ENCODE measurements around the gene OPCML. TPM values are rescaled to one million over a fixed set of nuclear protein-coding genes. Genes with fewer than 3 reads are reported as not detected.

OPCML gene
- total RNA-seq, 1 experiment from 2014 or later: 0.13 TPM

DNA sequence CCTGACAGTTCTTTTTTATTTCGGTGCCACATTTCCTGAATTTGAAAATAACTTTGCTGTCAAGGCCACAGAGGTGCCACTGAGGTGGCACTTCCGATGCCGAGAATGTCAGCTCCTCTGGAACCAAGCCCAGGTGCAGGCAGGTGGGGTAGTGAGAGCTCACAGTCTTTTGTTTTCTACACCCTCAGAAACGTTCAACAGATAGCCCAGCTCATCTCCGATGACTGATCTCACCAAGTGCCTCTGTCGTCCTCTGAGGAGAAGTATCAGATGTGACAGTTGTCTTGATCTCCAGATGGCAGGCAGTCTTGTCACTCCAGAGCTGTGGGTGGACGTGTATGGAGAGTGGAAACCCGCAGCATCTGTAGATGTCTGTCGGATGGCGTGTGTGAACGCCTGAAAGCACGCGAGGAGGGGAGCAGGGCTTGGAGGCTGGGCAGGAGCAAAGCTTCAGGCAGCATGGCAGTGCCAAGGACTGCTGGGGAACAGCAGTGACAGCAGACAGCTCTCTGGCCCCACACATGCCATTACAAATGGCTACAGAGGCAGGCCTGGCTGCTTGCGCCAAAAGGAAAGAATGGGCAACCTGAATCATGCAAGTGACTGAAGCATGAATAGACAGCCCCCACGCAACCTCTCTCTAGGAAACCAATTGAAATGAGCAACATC, 877.0 kb downstream of the OPCML start:
- intact Hi-C loops (cut with micrococcal nuclease; ENCODE audit: unreplicated experiment): no loop called here
- BruUV-seq (replicated peaks): no TSS peak

DNA sequence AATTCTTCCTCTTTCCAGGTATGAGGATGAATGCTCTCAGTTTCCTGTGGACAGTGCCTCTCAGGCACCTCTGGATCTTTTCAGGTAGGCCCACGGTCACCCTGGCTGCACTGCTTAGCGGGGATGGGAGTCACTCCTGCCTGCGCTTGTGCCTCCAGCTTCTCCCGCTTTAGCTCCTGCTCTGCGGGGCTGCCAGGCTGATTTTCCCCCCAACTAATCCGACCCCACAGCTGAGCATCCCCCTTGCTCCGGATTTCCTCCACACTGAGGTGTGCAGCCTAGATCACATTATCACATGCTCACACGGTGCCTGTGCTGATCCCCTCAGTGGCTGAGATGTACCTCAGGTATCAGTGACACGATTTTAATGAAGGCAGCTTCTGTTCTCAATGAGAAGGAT, 879.1 kb downstream of the OPCML start:
- Histone ChIP-seq H3K4me3 (ENCODE audit: low read depth, low read length, poor library complexity, severe bottlenecking) (no peak overlapping the region), H3K9me3 (ENCODE audit: low read depth, low read length, poor library complexity, severe bottlenecking) (peaks cover 4% of the 10 kb centered on the region), H3K36me3 (ENCODE audit: insufficient read depth, low read length, poor library complexity, severe bottlenecking) (no peaks in the 10 kb centered on the region), H3K27ac (ENCODE audit: low read depth, low read length, poor library complexity, severe bottlenecking) (no peak overlapping the region), H3K4me1 (ENCODE audit: insufficient read depth, low read length, poor library complexity, severe bottlenecking) (no peaks in the 10 kb centered on the region), H3K27me3 (replicated peaks; ENCODE audit: insufficient read depth, low read depth, low read length, poor library complexity) (peaks cover 14% of the 10 kb centered on the region)
- ChIA-PET CTCF (no interaction called here), POLR2A (ENCODE audit: low non-redundant PET) (no interaction called here)
- intact Hi-C loops (cut with micrococcal nuclease; ENCODE audit: unreplicated experiment): no loop called here
- TF ChIP-seq, protein P1, sequence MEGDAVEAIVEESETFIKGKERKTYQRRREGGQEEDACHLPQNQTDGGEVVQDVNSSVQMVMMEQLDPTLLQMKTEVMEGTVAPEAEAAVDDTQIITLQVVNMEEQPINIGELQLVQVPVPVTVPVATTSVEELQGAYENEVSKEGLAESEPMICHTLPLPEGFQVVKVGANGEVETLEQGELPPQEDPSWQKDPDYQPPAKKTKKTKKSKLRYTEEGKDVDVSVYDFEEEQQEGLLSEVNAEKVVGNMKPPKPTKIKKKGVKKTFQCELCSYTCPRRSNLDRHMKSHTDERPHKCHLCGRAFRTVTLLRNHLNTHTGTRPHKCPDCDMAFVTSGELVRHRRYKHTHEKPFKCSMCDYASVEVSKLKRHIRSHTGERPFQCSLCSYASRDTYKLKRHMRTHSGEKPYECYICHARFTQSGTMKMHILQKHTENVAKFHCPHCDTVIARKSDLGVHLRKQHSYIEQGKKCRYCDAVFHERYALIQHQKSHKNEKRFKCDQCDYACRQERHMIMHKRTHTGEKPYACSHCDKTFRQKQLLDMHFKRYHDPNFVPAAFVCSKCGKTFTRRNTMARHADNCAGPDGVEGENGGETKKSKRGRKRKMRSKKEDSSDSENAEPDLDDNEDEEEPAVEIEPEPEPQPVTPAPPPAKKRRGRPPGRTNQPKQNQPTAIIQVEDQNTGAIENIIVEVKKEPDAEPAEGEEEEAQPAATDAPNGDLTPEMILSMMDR (conservative IDR thresholded peaks at IDR 0.05; ENCODE audit: low read depth, low read length): no peak
- no peak for TF ChIP-seq EZH2 (IDR thresholded peaks at IDR 0.05; ENCODE audit: borderline replicate concordance, low read depth, low read length, poor library complexity, severe bottlenecking)
- DNase-seq (ENCODE audit: low spot score): no peak
- BruUV-seq (replicated peaks): no TSS peak

More for the DNA sequence above, 877.0 kb downstream of the OPCML start:
- CTCF ChIA-PET: no interaction called here
- Histone ChIP-seq H3K9me3 (ENCODE audit: low read depth, low read length, poor library complexity, severe bottlenecking) (peaks cover 12% of the 10 kb centered on the region), H3K27ac (ENCODE audit: low read depth, low read length, poor library complexity, severe bottlenecking) (no peak overlapping the region), H3K4me3 (ENCODE audit: low read depth, low read length, poor library complexity, severe bottlenecking) (no peak overlapping the region), H3K27me3 (replicated peaks; ENCODE audit: insufficient read depth, low read depth, low read length, poor library complexity) (peaks cover 14% of the 10 kb centered on the region), H3K4me1 (ENCODE audit: insufficient read depth, low read length, poor library complexity, severe bottlenecking) (no peaks in the 10 kb centered on the region), H3K36me3 (ENCODE audit: insufficient read depth, low read length, poor library complexity, severe bottlenecking) (no peaks in the 10 kb centered on the region)
- POLR2A ChIA-PET (ENCODE audit: low non-redundant PET): no interaction called here
- no peak for DNase-seq (ENCODE audit: low spot score)
- TF ChIP-seq, protein P1 (conservative IDR thresholded peaks at IDR 0.05; ENCODE audit: low read depth, low read length): no peak
- no peak for TF ChIP-seq EZH2 (IDR thresholded peaks at IDR 0.05; ENCODE audit: borderline replicate concordance, low read depth, low read length, poor library complexity, severe bottlenecking)

DNA sequence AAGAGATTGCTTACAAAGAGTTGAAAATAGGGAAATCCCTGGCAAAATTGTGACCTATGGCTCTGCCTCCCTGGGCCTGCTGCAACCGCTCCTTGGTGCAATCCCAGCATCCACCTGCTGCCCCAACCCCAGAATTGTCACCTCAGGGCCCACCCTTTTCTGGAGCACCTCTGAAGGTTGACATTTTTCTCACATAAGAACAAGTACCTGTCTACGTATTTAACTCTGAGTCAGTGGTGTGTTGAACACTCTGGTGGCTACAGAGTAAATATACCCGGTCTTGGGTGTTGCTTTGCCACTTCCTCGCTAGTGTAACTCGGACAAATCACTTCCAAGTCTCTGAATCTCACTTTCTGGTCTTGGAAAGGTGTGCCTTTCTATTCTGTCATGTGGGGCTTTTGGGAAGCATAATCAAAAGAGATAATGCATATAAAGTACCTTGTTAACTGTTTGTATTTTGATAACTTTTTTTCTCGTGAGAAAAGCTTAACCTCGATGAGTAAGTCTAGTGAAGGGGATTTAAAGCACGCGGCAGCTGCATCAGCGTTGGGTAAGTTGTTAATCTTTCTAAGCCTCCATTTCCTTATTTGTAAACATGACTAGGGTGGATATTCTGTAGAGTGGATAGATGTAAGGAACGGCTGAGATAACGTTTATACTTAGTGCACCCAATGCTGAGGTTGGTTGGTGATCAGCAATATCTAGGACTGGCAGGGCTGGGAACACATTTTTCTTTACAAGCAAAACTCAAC, 881.2 kb downstream of the OPCML start:
- intact Hi-C loops (cut with micrococcal nuclease; ENCODE audit: unreplicated experiment): no loop called here
- Histone ChIP-seq H3K4me3 (ENCODE audit: low read depth, low read length, poor library complexity, severe bottlenecking) (no peak overlapping the region), H3K36me3 (ENCODE audit: insufficient read depth, low read length, poor library complexity, severe bottlenecking) (no peaks in the 10 kb centered on the region), H3K4me1 (ENCODE audit: insufficient read depth, low read length, poor library complexity, severe bottlenecking) (no peaks in the 10 kb centered on the region), H3K9me3 (ENCODE audit: low read depth, low read length, poor library complexity, severe bottlenecking) (no peaks in the 10 kb centered on the region), H3K27me3 (replicated peaks; ENCODE audit: insufficient read depth, low read depth, low read length, poor library complexity) (peaks cover 19% of the 10 kb centered on the region), H3K27ac (ENCODE audit: low read depth, low read length, poor library complexity, severe bottlenecking) (no peak overlapping the region)
- POLR2A ChIA-PET (ENCODE audit: low non-redundant PET): no interaction called here
- BruUV-seq (replicated peaks): no TSS peak
- CTCF ChIA-PET: no interaction called here
- no peak for TF ChIP-seq EZH2 (IDR thresholded peaks at IDR 0.05; ENCODE audit: borderline replicate concordance, low read depth, low read length, poor library complexity, severe bottlenecking)
- TF ChIP-seq, protein P1 (conservative IDR thresholded peaks at IDR 0.05; ENCODE audit: low read depth, low read length): no peak
- no peak for DNase-seq (ENCODE audit: low spot score)

Measured in A673 (cell line).